Suprapubic skin (tissue), 4 donors: ENCODE data around the gene VILL.

Source experiments
- CTCF ChIP-seq, 2 donors: fragments of 200-600 bp in 1 of 2; fragments of 450-650 bp in 1 of 2; sonication (generic) in 1 of 2; IDR thresholded peaks; one replicate each; pipeline ENCODE4 v1.5.1; 2016 to 2019; ENCODE audit warnings: antibody characterized with exemption in 2 of 2, mild to moderate bottlenecking in 1 of 2, moderate library complexity in 1 of 2
- EP300 ChIP-seq: sonication (generic); formaldehyde crosslinking; IDR thresholded peaks from one replicate; pipeline ENCODE4 v1.6.1; 2017; ENCODE audit warnings: antibody characterized with exemption
- POLR2A ChIP-seq, 2 donors: fragments of 450-650 bp; IDR thresholded peaks; one replicate each; pipeline ENCODE4 v1.6.1; 2017; ENCODE audit warnings: antibody characterized with exemption in 2 of 2, mild to moderate bottlenecking in 2 of 2, moderate library complexity in 2 of 2
- POLR2AphosphoS5 ChIP-seq, 3 donors: sonication (generic); formaldehyde crosslinking; IDR thresholded peaks; one replicate each; pipeline ENCODE4 v1.6.1; 2017; ENCODE audit warnings: antibody characterized with exemption in 3 of 3

GRCh38 chr3:37995652-37996641 is 5.4 kb downstream of the VILL start:
- TF ChIP-seq EP300 (no peak), CTCF (IDR thresholded peaks at IDR 0.05) (no peak), POLR2A (IDR thresholded peaks at IDR 0.05) (no peak), POLR2AphosphoS5 (IDR thresholded peaks at IDR 0.05) (no peak)
